ENCODE measurements around the gene EHBP1.

Gene EHBP1

GRCh38 chr2:63052411-63053080 is 347.0 kb downstream of the EHBP1 start:
- DNase-seq (ENCODE audit: low read depth), result no peak

- no peak for DNase-seq (ENCODE audit: low read depth)
These were observed 347.8 kb downstream of the EHBP1 start for GRCh38 chr2:63053081-63053888.

- no peak for DNase-seq (ENCODE audit: low read depth)
These were observed 348.5 kb downstream of the EHBP1 start for GRCh38 chr2:63053889-63054602.

- DNase-seq (ENCODE audit: low read depth), result no peak
These were observed 349.3 kb downstream of the EHBP1 start for GRCh38 chr2:63054841-63055225.

GRCh38 chr2:63055226-63056106 is 350.0 kb downstream of the EHBP1 start:
- no peak for DNase-seq (ENCODE audit: low read depth)

GRCh38 chr2:63056107-63057050 is 350.9 kb downstream of the EHBP1 start:
- DNase-seq (ENCODE audit: low read depth), result no peak

- DNase-seq (ENCODE audit: low read depth), result no peak
These were observed 352.0 kb downstream of the EHBP1 start for GRCh38 chr2:63057249-63058143.

GRCh38 chr2:63058144-63058920 is 352.8 kb downstream of the EHBP1 start:
- DNase-seq (ENCODE audit: low read depth), result no peak

- no peak for DNase-seq (ENCODE audit: low read depth)
These were observed 353.6 kb downstream of the EHBP1 start for GRCh38 chr2:63058921-63059792.

- DNase-seq (ENCODE audit: low read depth), result no peak
These were observed 354.4 kb downstream of the EHBP1 start for GRCh38 chr2:63059793-63060471.

GRCh38 chr2:63060472-63060991 is 355.0 kb downstream of the EHBP1 start:
- DNase-seq (ENCODE audit: low read depth), result no peak

GRCh38 chr2:63064197-63064596 is 358.7 kb downstream of the EHBP1 start:
- no peak for DNase-seq (ENCODE audit: low read depth)

- DNase-seq (ENCODE audit: low read depth), result no peak
These were observed 359.1 kb downstream of the EHBP1 start for GRCh38 chr2:63064661-63065060.

GRCh38 chr2:63066265-63066664 is 360.8 kb downstream of the EHBP1 start:
- DNase-seq (ENCODE audit: low read depth), result no peak

GRCh38 chr2:63066838-63067237 is 361.3 kb downstream of the EHBP1 start:
- DNase-seq (ENCODE audit: low read depth), result no peak

- DNase-seq (ENCODE audit: low read depth), result no peak
These were observed 366.2 kb downstream of the EHBP1 start for GRCh38 chr2:63071664-63072063.

- no peak for DNase-seq (ENCODE audit: low read depth)
These were observed 368.5 kb downstream of the EHBP1 start for GRCh38 chr2:63073994-63074393.
